ENCODE results near the gene RBMY1B. TPM values are rescaled to one million over a fixed set of nuclear protein-coding genes. Genes with fewer than 3 reads are reported as not detected.
"Not testable (repeated sequence)": the region's sequence is repeated elsewhere in the genome, so short reads cannot be mapped to it uniquely, and the experiment has no call there.

The RBMY1B gene
- total RNA-seq: not detected

GRCh38 chrY:21511038-21511437, at the start of gene RBMY1B:
Gene RBMY1B (plus strand): TSS chrY:21511338. CDS start chrY:21513351, 2,013 bp downstream.
- H3K4me1 ChIP-seq (ENCODE audit: control insufficient read depth in 3 of 3, insufficient read depth in 3 of 3, low read length in 3 of 3); H3K36me3 ChIP-seq (ENCODE audit: control insufficient read depth in 3 of 3, insufficient read depth in 3 of 3, low read length in 3 of 3); H3K9me3 ChIP-seq (ENCODE audit: control insufficient read depth in 3 of 3, low read length in 3 of 3); H3K27me3 ChIP-seq (ENCODE audit: control insufficient read depth in 3 of 3, insufficient read depth in 3 of 3, low read length in 3 of 3); H3K27ac ChIP-seq (ENCODE audit: low read depth, low read length); H3K9ac ChIP-seq (ENCODE audit: low read depth in 1 of 3, low read length in 3 of 3); H3K4me3 ChIP-seq (ENCODE audit: low read length in 3 of 3): not testable (repeated sequence)

GRCh38 chrY:21462915-21463314, 48.2 kb upstream of the RBMY1B start:
- H3K4me3 ChIP-seq (ENCODE audit: low read length in 3 of 3); H3K27ac ChIP-seq (ENCODE audit: low read depth, low read length); H3K9me3 ChIP-seq (ENCODE audit: control insufficient read depth in 3 of 3, low read length in 3 of 3); H3K27me3 ChIP-seq (ENCODE audit: control insufficient read depth in 3 of 3, insufficient read depth in 3 of 3, low read length in 3 of 3); H3K4me1 ChIP-seq (ENCODE audit: control insufficient read depth in 3 of 3, insufficient read depth in 3 of 3, low read length in 3 of 3); H3K36me3 ChIP-seq (ENCODE audit: control insufficient read depth in 3 of 3, insufficient read depth in 3 of 3, low read length in 3 of 3); H3K9ac ChIP-seq (ENCODE audit: low read depth in 1 of 3, low read length in 3 of 3): not testable (repeated sequence)

GRCh38 chrY:21482967-21483366, 28.2 kb upstream of the RBMY1B start:
- H3K36me3 ChIP-seq (ENCODE audit: control insufficient read depth in 3 of 3, insufficient read depth in 3 of 3, low read length in 3 of 3): no peaks in the 10 kb centered on the region
- no peaks in the 10 kb centered on the region for H3K27me3 ChIP-seq (ENCODE audit: control insufficient read depth in 3 of 3, insufficient read depth in 3 of 3, low read length in 3 of 3)
- H3K4me1 ChIP-seq (ENCODE audit: control insufficient read depth in 3 of 3, insufficient read depth in 3 of 3, low read length in 3 of 3): no peaks in the 10 kb centered on the region
- H3K4me3 ChIP-seq (ENCODE audit: low read length in 3 of 3): no peak overlapping the region
- no peak overlapping the region for H3K9ac ChIP-seq (ENCODE audit: low read depth in 1 of 3, low read length in 3 of 3)
- no peak overlapping the region for H3K27ac ChIP-seq (ENCODE audit: low read depth, low read length)
- no peaks in the 10 kb centered on the region for H3K9me3 ChIP-seq (ENCODE audit: control insufficient read depth in 3 of 3, low read length in 3 of 3)

- H3K4me3 ChIP-seq (ENCODE audit: low read length in 3 of 3); H3K36me3 ChIP-seq (ENCODE audit: control insufficient read depth in 3 of 3, insufficient read depth in 3 of 3, low read length in 3 of 3); H3K9me3 ChIP-seq (ENCODE audit: control insufficient read depth in 3 of 3, low read length in 3 of 3); H3K27me3 ChIP-seq (ENCODE audit: control insufficient read depth in 3 of 3, insufficient read depth in 3 of 3, low read length in 3 of 3); H3K4me1 ChIP-seq (ENCODE audit: control insufficient read depth in 3 of 3, insufficient read depth in 3 of 3, low read length in 3 of 3); H3K27ac ChIP-seq (ENCODE audit: low read depth, low read length); H3K9ac ChIP-seq (ENCODE audit: low read depth in 1 of 3, low read length in 3 of 3): not testable (repeated sequence)
These were observed 23.4 kb downstream of the RBMY1B start, which contains the start of gene RBMY1A1 for GRCh38 chrY:21534579-21534978. Gene RBMY1A1 (plus strand): TSS chrY:21534879. CDS start chrY:21536892, 2,013 bp downstream.

- H3K36me3 ChIP-seq (ENCODE audit: control insufficient read depth in 3 of 3, insufficient read depth in 3 of 3, low read length in 3 of 3); H3K27me3 ChIP-seq (ENCODE audit: control insufficient read depth in 3 of 3, insufficient read depth in 3 of 3, low read length in 3 of 3); H3K4me1 ChIP-seq (ENCODE audit: control insufficient read depth in 3 of 3, insufficient read depth in 3 of 3, low read length in 3 of 3); H3K9ac ChIP-seq (ENCODE audit: low read depth in 1 of 3, low read length in 3 of 3); H3K27ac ChIP-seq (ENCODE audit: low read depth, low read length); H3K9me3 ChIP-seq (ENCODE audit: control insufficient read depth in 3 of 3, low read length in 3 of 3); H3K4me3 ChIP-seq (ENCODE audit: low read length in 3 of 3): not testable (repeated sequence)
These were observed 48.3 kb downstream of the RBMY1B start for GRCh38 chrY:21559316-21559984.

Other genes with a start within 250 kb of the RBMY1B start
- gene RBMY1A1, start 23.5 kb downstream of the RBMY1B start, total RNA-seq: not detected

All from skeletal muscle tissue (tissue), 4 donors.